Measurements from ENCODE around the gene HEMGN. TPM values are rescaled to one million over a fixed set of nuclear protein-coding genes. Genes with fewer than 3 reads are reported as not detected.

The HEMGN gene
- total RNA-seq, 1 donor from 2014 or later: not detected

- H3K4me3 ChIP-seq (ENCODE audit: low read depth, low read length): no peak overlapping the region
- H3K36me3 ChIP-seq (ENCODE audit: control insufficient read depth, insufficient read depth, low read length): no peaks in the 10 kb centered on the region
- TF ChIP-seq CTCF (IDR thresholded peaks at IDR 0.05; ENCODE audit: insufficient read depth, low read length, poor library complexity, severe bottlenecking): no peak
- no peak for DNase-seq (ENCODE audit: low read depth)
- no peaks in the 10 kb centered on the region for H3K27me3 ChIP-seq (ENCODE audit: control insufficient read depth, insufficient read depth, low read length)
These were observed 46.2 kb downstream of the HEMGN start for GRCh38 chr9:97891736-97892135.

GRCh38 chr9:97889941-97890887 is 47.8 kb downstream of the HEMGN start:
- peak; percentile 58 for TF ChIP-seq CTCF (IDR thresholded peaks at IDR 0.05; ENCODE audit: insufficient read depth, low read length, poor library complexity, severe bottlenecking)
- no peak for DNase-seq (ENCODE audit: low read depth)

GRCh38 chr9:97880336-97880735 is 57.6 kb downstream of the HEMGN start:
- H3K4me3 ChIP-seq (ENCODE audit: low read depth, low read length): no peak overlapping the region
- no peak for DNase-seq (ENCODE audit: low read depth)
- no peaks in the 10 kb centered on the region for H3K27me3 ChIP-seq (ENCODE audit: control insufficient read depth, insufficient read depth, low read length)
- TF ChIP-seq CTCF (IDR thresholded peaks at IDR 0.05; ENCODE audit: insufficient read depth, low read length, poor library complexity, severe bottlenecking): no peak
- no peaks in the 10 kb centered on the region for H3K36me3 ChIP-seq (ENCODE audit: control insufficient read depth, insufficient read depth, low read length)

More at GRCh38 chr9:97889941-97890887, 47.8 kb downstream of the HEMGN start:
- no peaks in the 10 kb centered on the region for H3K27me3 ChIP-seq (ENCODE audit: control insufficient read depth, insufficient read depth, low read length)
- no peak overlapping the region for H3K4me3 ChIP-seq (ENCODE audit: low read depth, low read length)
- no peaks in the 10 kb centered on the region for H3K36me3 ChIP-seq (ENCODE audit: control insufficient read depth, insufficient read depth, low read length)

Other genes starting within 250 kb of the HEMGN start
- 10.9 and 12.5 TPM in 2 replicates for gene XPA, start 240.8 kb downstream of the HEMGN start, total RNA-seq
- 0.04 and 0.14 TPM in 2 replicates for gene FOXE1, start 84.9 kb downstream of the HEMGN start, total RNA-seq
- gene TRMO, start 15.7 kb downstream of the HEMGN start, total RNA-seq: 23.9 and 39.0 TPM in 2 replicates
- gene ANP32B, start 45.2 kb upstream of the HEMGN start, total RNA-seq: 21.8 and 24.1 TPM in 2 replicates
- 56.8 and 73.6 TPM in 2 replicates for gene NANS, start 118.6 kb upstream of the HEMGN start, total RNA-seq
- 8.7 and 9.4 TPM in 2 replicates for gene TRIM14, start 181.1 kb upstream of the HEMGN start, total RNA-seq